Stimulated activated CD4-positive, alpha-beta T cell treated with anti-CD3 and anti-CD28 coated beads, Interleukin-12 subunit alpha, Interleukin-12 subunit beta, amount 100 ng/mL, for 24 hours (primary cell): ENCODE results near the gene IKBKG.
"Not testable (repeated sequence)": the region's sequence is repeated elsewhere in the genome, so short reads cannot be mapped to it uniquely, and the experiment has no call there.

ENCODE experiments used
- DNase-seq, 2 experiments: peaks; one replicate each; pipeline ENCODE4 v3.0.0-alpha.2; 2020; ENCODE audit warnings: low read depth in 2 of 2

The IKBKG gene

GRCh38 chrX:154605566-154605965 lies 58.1 kb downstream of the IKBKG start:
- DNase-seq, result no peak

DNA sequence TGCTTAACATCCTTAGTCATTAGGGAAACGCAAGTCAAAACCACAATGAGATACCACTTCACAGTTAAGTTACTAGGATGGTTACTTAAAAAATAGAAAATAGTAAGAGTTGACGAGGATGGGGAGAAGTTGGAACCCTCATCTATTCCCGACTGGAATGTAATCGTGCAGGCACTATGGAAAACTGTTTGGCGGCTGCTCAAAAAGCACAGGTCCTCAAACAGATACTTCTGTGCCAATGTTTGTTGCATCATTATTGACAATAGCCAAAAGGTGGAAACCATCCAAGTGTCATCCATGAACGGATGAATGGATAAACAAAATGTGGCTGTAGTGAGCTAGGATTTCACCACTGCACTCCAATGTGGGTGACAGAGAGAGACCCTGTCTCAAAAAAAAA lies 60.0 kb downstream of the IKBKG start:
- no peak for DNase-seq

GRCh38 chrX:154607976-154608375 lies 60.6 kb downstream of the IKBKG start:
- DNase-seq, result not testable (repeated sequence)

DNA sequence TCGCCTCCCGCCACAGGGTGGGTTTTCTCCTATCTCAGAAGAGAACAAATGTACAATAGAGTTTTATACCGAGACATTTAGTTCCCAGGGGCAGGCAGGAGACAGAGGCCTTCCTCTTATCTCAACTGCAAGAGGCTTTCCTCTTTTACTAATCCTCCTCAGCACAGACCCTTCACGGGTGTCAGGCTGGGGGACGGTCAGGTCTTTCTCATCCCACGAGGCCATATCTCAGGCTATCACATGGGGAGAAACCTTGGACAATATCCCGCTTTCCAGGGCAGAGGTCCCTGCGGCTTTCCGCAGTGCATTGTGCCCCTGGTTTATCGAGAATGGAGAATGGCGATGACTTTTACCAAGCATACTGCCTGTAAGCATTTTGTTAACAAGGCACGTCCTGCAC lies 61.4 kb downstream of the IKBKG start:
- not testable (repeated sequence) for DNase-seq

DNA sequence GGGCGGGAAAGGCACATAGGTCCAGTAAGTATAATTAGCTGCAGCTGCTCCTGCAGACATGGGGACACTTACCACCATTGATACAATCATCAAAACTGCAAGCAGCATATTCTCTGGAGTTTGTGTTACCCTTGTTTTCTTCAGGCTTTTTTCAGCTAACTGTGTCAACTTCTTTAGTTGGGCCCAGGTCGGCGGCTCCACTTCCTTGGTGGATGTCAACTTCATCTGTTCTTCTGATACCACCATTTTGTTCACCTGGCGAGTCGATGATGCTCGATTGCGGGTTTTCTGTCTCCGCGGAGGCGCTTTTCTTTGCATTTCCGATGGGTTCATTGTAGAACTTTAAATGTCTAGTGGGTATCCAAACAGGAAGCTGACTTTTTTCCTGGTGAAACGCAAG lies 63.7 kb downstream of the IKBKG start:
- DNase-seq, result not testable (repeated sequence)

- DNase-seq, result not testable (repeated sequence)
Measured at GRCh38 chrX:154613586-154613985, 66.2 kb downstream of the IKBKG start.
